HG03575 (cell line): ENCODE data around the gene MCU.

Source experiments
- ATAC-seq: cut with Tn5 transposase; IDR thresholded peaks from one replicate; pipeline ENCODE4 v1.9.1; 2021; ENCODE audit not compliant: unreplicated experiment, insufficient number of reproducible peaks, low FRiP score; ENCODE audit errors: extremely low read depth

MCU gene

DNA sequence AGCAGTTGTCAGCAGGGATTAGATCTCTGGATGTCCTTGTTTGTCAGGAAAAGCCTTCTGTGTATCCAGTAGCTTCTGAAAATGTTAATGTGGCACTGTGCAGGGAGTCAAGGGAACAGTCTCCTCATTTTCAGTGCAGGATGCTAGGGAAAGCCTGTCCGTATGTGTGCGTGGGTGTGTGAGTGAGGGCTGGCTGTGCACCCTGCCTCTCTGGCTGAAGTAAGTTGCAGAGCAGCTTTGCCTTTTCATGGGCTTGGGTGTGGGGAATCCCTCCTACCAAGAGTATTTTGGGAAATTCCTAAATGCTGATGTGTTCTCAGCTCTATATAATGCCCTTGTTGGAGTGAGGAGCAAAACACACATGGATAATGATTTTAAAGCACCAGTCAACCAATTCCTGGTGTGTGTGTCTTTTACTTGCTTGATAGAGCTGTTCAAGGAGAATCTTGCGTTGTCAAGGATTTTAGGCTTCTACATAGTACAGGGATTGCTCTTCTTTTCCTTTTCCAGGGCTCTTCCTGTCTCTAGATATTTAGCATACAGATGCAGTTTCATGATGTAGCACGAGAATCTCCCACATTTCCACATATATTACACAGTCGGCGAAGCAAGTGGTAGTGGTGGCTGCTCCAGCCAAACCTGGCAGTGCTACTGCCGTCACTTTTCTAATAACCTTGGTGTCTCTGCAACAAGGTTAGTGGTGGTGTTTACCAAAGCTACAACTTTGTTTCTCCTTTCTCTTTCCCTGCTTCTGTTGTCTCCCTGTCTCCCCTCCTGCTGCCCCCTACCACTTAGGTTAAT lies 92.8 kb downstream of the MCU start:
- ATAC-seq: no peak

GRCh38 chr10:72785409-72785808 lies 93.5 kb downstream of the MCU start:
- no peak for ATAC-seq

DNA sequence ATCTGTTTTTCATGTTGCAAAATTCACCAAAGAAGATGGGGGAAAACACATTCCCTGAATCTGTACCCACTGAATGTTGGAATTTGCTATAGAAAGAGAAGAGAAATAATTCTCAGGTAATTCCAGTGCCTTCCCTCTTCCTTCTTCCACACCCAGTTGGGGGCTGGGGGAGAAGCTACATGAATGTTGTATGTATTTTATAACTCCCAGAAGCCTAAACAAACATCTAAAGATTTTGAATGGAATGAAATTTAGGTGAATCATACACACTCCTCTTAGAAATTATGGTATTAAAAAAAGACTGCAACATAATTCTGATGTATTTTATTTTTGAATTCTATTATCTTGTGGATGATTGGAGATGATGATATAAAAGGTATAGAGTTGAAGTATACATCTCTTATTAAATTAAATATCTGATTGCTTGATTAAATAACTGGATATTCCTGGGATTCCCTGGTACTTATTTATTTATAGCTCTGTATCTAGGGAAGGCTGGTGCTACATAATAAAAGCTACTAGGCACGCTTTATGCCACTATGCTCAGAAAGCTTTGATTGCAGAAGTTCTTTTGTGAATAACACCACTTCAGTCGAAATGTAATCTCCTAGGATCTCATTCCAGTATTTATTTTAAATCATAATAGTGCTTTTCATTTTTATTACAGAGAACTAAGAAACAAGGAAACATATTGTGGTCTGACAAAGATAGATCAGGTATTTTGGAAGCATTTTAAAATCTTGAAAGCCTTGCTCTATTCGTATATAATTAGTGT lies 98.5 kb downstream of the MCU start:
- ATAC-seq: no peak

DNA sequence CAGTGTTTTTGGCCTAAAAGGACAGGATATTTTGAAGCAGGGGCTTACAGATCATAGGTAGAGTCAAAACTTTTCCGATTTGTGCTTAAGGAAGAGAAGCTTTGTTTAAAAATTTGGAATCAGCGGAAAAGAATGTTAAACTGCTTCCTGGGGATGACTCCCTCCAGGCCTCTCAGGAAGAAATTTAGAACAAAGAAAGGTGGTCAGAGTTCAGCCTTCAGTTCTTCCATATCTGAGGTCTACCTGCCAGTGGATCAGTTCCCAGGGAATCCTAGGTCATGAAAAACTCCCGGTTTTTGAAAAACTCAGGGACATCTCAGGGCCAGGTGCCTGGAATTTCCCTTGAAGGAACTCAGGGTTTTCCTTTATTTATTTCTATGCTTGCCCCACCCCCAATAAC lies 100.3 kb downstream of the MCU start:
- no peak for ATAC-seq

DNA sequence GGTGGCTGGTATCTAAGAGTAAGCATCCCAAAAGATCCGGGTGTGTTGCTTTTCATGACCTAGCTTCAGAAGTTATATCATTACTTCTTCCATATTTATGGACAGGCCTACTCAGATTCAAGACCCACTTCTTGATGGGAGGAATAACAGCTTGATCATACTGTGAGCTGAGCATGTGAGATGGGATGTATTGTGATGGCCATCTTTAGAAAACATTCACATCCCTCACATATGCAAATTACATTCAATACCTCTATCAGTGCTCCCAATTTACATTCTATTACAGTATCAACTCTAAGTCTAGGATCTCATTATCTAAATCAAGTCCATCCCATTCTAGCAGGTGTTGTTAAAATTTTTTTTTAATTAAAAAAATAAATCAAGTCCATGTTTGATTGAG lies 101.8 kb downstream of the MCU start:
- no peak for ATAC-seq

- no peak for ATAC-seq
Measured at GRCh38 chr10:72794260-72794659, 102.3 kb downstream of the MCU start.

- ATAC-seq: no peak
Measured at GRCh38 chr10:72796042-72796441, 104.1 kb downstream of the MCU start.

DNA sequence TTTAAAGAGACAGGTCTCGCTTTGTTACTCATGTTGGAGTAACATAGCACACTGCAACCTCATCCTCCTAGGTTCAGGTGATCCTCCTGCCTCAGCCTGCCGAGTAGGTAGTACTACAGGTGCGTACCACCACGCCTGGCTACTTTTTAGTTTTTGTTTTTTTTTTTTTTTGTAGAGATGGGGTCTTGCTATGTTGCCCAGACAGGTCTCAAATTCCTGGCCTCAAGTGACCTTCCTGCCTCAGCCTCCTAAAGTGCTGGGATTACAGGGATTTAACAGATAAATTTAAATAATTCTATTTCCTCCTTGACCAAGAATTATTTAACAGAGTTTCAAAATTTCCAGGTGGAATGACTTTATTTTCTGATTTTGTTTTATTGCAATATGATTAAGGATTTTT lies 104.6 kb downstream of the MCU start:
- no peak for ATAC-seq

DNA sequence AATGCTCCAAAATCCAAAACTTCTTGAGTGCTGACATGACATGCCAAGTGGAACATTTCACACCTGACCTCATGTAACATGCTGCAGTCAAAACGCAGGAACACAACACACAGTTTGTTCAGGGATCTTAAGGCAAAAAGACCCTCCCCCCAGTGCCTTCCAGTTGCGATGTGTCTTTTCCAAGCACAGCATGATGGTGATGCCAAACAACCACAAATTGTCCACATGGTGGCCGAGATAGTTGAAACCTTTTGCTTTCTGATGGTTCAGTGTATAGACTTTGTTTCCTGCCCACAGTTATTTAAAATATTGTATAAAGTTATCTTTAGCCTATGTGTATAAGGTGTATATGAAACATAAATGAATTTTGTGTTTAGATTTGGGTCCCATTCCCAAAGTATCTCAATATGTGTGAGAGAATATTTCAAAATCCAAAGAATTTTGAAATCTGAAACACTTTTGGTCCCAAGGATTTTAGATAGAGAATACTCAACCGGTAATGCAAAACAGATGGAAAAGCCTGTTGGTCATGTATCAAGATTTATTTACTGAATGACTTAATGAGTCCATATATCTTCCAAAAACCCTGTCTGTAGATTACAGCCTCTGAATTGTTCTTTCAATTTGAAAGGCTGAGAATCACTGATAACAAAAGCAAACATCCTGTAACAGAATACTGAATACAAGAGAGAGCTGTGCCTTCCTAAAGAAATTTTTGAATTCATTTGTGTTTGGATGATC lies 108.2 kb downstream of the MCU start:
- no peak for ATAC-seq

- no peak for ATAC-seq
Measured at GRCh38 chr10:72800741-72801092, 108.8 kb downstream of the MCU start.

DNA sequence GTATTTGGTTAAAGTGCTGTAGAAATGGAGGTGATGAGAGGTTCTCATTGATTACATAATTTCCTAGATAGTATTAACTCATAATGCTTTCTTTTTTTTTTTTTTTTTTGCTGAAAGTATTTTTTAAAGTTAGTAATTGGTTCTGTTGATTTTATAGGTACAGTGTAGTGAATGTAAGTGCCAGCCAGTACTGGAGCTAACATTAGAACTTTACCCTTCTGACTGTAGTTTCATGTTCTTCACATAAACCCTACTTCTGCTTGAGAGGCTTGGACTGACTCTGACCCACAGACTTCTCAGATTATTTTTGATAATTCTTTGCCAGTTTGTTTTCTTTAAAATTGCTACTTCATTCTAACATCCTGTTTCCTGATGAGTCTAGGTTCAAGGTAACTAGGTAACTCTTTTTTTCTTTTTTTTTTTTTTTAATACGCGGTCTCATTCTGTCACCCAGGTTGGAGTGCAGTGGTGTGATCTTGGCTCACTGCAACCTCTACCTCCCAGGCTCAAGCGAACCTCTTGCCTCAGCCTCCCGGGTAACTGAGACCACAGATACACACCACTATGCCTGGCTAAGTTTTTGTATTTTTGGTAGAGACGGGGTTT lies 109.4 kb downstream of the MCU start:
- ATAC-seq: no peak

DNA sequence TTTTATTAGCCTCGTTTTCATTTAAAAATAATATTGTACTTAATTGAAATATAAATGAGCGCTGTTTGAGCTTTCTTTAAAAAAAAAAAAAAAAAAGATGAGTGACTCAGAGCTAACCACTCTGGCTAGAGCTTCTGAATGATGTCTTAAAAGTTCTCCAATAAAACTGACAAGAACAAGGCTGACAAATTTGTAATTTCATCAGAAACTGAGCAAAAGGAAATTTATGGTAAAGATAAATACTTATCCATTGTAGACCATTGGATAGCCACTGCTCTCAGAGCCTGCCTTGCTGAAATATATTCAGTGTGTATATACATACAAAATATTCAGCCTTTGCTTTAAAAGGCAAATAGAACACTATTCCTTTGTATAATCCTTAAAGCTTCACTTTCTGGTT lies 110.4 kb downstream of the MCU start:
- ATAC-seq: no peak

DNA sequence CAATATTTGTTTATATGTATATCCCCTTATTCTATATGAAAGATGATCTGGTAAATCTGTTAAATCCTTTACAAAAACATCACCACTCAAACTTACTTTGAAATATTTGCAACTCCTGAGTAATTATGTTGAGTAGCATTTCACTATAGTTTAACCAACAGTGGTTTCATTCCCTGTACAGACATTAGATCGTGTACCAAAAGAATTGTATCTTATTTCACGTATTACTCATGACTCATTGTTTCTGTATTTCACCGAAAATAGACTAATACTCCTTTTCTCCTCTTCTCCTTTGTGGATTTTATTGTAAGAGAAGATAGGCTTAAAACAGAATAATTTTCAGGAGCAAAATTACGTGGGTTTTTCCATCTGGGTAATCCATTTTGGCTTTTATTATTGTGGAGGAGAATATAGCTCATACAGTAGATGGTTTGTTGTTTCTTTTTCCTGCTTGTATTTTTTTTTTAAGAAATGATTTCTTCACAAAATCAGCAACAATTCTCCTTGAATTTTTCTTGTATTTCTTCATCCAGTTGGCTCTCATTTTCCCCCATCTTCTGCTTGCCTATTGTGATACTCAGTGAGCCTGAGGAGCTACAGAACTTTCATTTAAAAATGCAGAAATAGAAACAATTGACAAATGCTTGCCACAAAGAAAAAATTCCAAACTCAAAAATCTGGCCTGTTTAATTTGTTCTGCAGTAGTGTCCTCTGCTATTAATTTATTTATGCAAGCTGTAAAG lies 111.0 kb downstream of the MCU start:
- ATAC-seq: no peak

- ATAC-seq: no peak
Measured at GRCh38 chr10:72808001-72808400, 116.1 kb downstream of the MCU start.

DNA sequence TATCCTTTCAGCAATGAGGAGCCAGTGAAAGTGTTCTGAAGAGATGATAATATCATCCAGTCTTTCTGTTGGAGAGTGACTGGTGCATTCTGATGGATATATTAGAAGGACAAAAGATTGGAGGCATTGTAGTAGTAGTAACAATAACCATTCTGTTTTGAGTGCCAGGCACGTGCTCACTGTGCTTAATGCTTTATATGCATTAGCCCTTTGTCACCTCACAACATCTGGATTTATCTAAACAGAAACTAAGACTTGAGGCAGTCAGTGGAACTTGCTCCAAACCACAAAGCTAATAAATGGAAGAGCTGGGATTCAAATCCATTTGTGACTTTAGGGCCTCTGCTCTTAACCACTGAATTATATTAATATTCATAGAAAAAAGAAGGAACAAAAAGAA lies 117.1 kb downstream of the MCU start:
- ATAC-seq: no peak

GRCh38 chr10:72810976-72811375 lies 119.0 kb downstream of the MCU start:
- ATAC-seq: no peak

- ATAC-seq: no peak
Measured at GRCh38 chr10:72812415-72812752, 120.4 kb downstream of the MCU start.

- no peak for ATAC-seq
Measured at GRCh38 chr10:72812753-72813430, 120.9 kb downstream of the MCU start.
